ENCODE results near the gene DLX1. TPM values are rescaled to one million over a fixed set of nuclear protein-coding genes. Genes with fewer than 3 reads are reported as not detected.

The DLX1 gene
- total RNA-seq, 1 experiment from 2014 or later, result 26.2 TPM

Other genes starting within 250 kb of the DLX1 start
- 24.5 and 24.7 TPM in 2 replicates for gene SLC25A12, start 191.3 kb upstream of the DLX1 start, total RNA-seq (2014; rRNA removed; shearing (Covaris generic))
- gene HAT1, start 163.0 kb upstream of the DLX1 start, total RNA-seq (2014; rRNA removed; shearing (Covaris generic)), result 65.3 and 122 TPM in 2 replicates
- 6.5 and 63.2 TPM in 2 replicates for gene METAP1D, start 85.6 kb upstream of the DLX1 start, total RNA-seq (2014; rRNA removed; shearing (Covaris generic))
- 5.0 and 5.3 TPM in 2 replicates for gene DLX2, start 17.4 kb downstream of the DLX1 start, total RNA-seq (2014; rRNA removed; shearing (Covaris generic))

Measured in G401 (cell line).